SKM-1 (cell line): ENCODE measurements around the gene TAS1R2.
"Not testable (repeated sequence)": the region's sequence is repeated elsewhere in the genome, so short reads cannot be mapped to it uniquely, and the experiment has no call there.

Experiments used
- DNase-seq: peaks from one replicate; lab custom pipeline; 2025; ENCODE audit not compliant: unreplicated experiment; lab: John Stamatoyannopoulos, UW

TAS1R2 gene

GRCh38 chr1:18884419-18884717 lies 24.9 kb upstream of the TAS1R2 start:
- no peak for DNase-seq

- peak; percentile 18 for DNase-seq
Observed at GRCh38 chr1:18883636-18884418, 24.4 kb upstream of the TAS1R2 start.

DNA sequence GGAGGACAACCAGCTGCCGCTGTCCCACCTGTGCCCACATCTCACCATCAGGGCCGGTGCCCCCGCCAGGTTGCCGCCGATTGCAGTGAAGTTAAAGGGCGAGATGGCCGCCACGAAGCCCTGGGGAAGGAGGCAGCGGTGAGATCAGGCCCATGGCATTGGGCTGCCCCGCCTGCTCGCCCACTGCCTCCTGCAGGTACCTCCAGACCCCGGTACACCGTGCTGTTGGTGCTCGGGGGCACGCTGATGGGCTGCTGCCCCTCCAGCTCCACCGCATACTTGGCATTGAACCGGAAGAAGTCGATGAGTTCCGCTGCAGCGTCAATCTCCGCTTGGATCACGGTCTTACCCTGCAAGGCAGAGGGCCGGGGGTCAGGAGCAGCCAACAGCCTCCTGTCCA lies 23.6 kb upstream of the TAS1R2 start:
- no peak for DNase-seq

- DNase-seq, result no peak
Observed at GRCh38 chr1:18882486-18882885, 23.0 kb upstream of the TAS1R2 start.

DNA sequence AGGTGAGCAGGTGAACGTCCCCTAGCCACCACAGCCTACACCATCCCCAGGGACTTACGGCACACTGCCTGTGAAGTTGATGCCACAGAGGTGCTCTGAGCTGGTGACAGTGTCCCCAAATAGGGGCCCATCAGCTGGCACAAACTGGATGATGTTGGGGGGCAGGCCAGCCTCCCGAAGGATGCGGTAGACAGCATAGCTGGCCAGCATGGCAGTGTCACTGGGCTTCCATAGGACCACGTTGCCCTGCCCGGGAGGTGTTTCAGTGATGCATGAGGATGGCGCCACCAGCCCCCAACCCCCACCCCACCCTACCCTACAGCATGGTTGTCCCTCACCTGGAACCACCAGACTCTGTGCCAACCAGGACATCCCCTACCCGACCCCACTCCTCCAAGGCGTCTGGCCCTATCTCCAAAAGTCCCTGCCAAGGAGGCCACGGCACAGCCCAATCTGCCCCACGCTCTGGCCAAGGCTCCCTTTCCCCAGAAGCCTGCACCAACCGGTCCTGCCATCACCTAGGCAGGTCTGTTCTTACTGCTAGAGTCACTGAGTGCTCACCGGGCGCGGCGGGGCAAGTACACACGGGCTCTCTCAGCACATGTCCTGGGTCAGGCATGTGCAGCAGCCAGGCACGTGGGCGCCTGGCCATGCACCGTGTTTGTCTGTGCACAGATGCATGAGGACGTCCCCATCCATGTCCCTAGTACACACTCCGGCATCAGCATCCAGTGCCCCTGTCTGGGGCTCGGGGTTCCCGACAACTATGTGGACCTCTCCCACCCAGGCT lies 22.4 kb upstream of the TAS1R2 start:
- DNase-seq, result no peak

GRCh38 chr1:18881164-18881563 lies 21.7 kb upstream of the TAS1R2 start:
- DNase-seq, result no peak

- DNase-seq, result no peak
Observed at GRCh38 chr1:18880585-18880984, 21.1 kb upstream of the TAS1R2 start.

DNA sequence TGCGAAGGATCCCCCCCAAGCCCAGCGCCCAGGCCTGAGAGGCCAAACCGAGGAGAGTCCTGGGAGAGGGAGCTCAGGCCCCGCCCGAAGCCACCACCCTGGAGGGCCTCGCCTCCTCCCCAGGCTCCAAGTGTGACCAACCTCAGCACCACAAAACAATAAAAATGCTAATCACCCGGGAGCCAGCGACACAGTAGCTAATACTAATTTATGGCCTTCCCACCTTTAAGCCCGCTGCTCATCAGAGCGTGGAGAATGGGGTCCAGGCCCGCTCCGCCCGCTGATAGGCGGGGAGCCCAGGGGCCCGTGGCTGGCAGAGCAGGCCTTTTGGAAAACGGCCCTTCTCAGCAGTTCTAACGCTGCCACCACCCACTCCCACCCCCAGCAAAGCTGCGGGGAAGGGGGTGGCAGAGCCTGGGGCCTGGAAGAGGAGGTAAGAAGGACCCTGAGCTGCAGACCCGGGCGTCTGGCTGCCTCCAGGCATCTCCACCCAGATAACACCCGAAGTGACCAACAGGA lies 20.4 kb upstream of the TAS1R2 start:
- no peak for DNase-seq

- DNase-seq, result no peak
Observed at GRCh38 chr1:18879215-18879790, 19.8 kb upstream of the TAS1R2 start.

- DNase-seq, result no peak
Observed at GRCh38 chr1:18878538-18879214, 19.2 kb upstream of the TAS1R2 start.

- no peak for DNase-seq
Observed at GRCh38 chr1:18877282-18877681, 17.8 kb upstream of the TAS1R2 start.

DNA sequence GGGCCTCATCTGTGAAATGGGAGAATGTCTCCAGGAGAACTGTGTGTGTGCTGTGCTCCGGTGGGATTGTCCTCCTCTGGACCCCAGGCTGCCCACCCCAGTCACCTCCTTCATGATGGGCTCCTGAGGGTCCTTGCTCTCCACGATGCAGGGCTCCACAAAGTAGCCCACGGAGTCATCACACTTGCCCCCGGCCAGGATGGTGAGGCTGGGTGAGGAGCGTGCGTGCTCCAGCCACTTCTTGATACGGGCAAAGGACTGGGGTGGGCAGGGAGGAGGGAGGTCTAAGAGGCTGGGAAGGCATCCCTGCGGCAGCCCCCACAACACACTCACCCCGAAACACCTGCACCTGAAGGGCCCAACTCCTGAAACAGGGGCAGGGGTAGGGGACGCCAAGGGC lies 16.8 kb upstream of the TAS1R2 start:
- no peak for DNase-seq

DNA sequence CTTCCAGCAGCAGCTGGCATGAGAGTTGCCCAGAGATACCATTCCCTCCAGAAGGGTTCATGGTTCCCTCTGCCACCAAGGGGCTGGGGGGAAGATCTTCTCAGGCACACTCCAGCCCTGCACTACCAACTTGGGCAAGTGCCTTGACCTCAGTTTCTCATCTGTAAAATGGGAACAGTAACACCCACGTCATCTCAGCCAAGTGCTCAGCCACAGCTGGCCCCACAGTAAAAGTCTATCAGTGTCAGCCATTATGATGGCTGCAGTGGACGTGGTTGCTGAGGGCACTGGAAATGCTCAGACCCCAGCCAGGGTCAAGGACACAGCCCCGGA lies 16.3 kb upstream of the TAS1R2 start:
- no peak for DNase-seq

DNA sequence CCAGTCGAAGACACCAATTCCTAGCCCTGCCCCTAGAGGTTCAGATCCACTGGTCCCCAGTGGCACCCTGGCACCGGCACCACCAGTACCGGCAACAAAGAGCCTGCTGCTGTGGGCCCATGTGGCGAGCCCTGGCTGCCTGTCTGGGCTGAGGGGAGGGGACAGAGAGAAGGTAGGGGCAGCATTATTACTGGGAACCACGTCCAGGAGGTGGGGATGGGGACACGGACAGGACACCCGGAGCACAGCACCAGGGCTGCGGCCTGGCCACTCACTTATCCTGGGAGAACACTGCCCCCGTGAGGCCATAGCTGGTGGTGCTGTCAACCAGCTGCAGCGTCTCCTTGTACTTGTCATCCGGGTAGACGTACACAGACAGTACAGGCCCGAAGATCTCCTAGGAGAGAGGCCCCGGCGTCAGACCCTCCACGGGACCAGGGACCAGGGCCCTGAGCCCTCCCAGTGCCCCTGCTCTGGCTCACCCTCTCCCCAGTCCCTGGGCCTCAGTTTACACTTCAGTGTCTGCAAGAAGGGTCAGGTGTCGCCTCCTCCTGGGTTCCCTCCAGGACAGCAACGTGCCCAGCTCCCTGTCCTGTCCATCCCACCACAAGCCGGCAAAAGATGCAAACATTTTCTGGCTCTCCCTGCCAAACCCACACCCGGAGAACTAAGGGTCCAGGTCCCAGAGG lies 15.8 kb upstream of the TAS1R2 start:
- peak; percentile 10 for DNase-seq

- DNase-seq, result no peak
Observed at GRCh38 chr1:18874600-18874999, 15.1 kb upstream of the TAS1R2 start.

DNA sequence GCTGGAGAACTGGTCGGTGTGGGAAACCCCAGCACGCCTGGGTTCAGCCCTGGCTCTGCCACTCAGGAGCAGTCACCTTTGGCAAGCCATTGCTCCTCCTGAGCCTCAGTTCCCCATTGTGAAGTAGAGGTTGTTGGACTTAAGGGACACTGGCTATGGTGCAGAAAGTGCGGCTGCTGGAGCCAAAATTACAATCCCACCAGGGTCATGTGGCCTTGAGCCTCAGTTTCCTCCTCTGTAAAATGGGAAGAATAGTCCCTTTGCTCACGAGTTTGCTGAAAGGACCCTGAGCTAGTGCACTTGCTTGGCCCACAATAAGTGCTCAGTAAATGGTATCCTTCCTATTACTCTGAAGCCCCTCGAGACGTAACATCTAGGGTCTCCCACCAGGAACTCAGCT lies 14.6 kb upstream of the TAS1R2 start:
- no peak for DNase-seq

GRCh38 chr1:18872071-18872611 lies 12.7 kb upstream of the TAS1R2 start:
- DNase-seq, result no peak

- DNase-seq, result no peak
Observed at GRCh38 chr1:18871401-18872070, 12.1 kb upstream of the TAS1R2 start.

GRCh38 chr1:18870957-18871356 lies 11.5 kb upstream of the TAS1R2 start:
- no peak for DNase-seq

DNA sequence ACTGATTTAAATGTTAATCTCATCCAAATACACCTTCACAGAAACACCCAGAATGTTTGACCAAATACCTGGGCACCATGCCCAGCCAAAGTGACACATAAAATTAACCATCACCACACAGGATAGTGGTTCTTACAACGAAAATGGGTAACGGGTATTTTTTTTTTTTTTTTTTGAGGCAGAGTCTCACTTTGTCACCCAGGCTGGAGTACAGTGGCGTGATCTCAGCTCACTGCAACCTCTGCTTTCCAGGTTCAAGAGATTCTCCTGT lies 11.1 kb upstream of the TAS1R2 start:
- DNase-seq, result not testable (repeated sequence)
